ENCODE measurements around the gene SLC22A1.

GRCh38 chr6:160194808-160195207 lies 73.2 kb downstream of the SLC22A1 start:
- TF ChIP-seq ELK1 (IDR thresholded peaks at IDR 0.05; ENCODE audit: low read depth, low read length) (no peak), EP300 (IDR thresholded peaks at IDR 0.05; ENCODE audit: borderline replicate concordance in 1 of 2, control insufficient read depth in 1 of 2, low read depth in 2 of 2, low read length in 2 of 2) (no peak), TCF7 (IDR thresholded peaks at IDR 0.05; ENCODE audit: borderline replicate concordance) (no peak), SKIL (IDR thresholded peaks at IDR 0.05; ENCODE audit: low read depth, poor library complexity, severe bottlenecking) (no peak), RAD21 (IDR thresholded peaks at IDR 0.05; ENCODE audit: insufficient read depth, low read depth, low read length) (no peak), MXI1 (IDR thresholded peaks at IDR 0.05; ENCODE audit: low read depth, low read length) (no peak), TAF1 (IDR thresholded peaks at IDR 0.05; ENCODE audit: borderline replicate concordance, low read depth, low read length) (no peak), POLR2A (IDR thresholded peaks at IDR 0.05; ENCODE audit: low read depth, low read length) (no peak), CREM (IDR thresholded peaks at IDR 0.05; ENCODE audit: low read depth) (no peak)
- TF ChIP-seq, protein P1, sequence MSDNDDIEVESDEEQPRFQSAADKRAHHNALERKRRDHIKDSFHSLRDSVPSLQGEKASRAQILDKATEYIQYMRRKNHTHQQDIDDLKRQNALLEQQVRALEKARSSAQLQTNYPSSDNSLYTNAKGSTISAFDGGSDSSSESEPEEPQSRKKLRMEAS (IDR thresholded peaks at IDR 0.05; ENCODE audit: low read depth, low read length) = no peak
- TF ChIP-seq, protein P2, sequence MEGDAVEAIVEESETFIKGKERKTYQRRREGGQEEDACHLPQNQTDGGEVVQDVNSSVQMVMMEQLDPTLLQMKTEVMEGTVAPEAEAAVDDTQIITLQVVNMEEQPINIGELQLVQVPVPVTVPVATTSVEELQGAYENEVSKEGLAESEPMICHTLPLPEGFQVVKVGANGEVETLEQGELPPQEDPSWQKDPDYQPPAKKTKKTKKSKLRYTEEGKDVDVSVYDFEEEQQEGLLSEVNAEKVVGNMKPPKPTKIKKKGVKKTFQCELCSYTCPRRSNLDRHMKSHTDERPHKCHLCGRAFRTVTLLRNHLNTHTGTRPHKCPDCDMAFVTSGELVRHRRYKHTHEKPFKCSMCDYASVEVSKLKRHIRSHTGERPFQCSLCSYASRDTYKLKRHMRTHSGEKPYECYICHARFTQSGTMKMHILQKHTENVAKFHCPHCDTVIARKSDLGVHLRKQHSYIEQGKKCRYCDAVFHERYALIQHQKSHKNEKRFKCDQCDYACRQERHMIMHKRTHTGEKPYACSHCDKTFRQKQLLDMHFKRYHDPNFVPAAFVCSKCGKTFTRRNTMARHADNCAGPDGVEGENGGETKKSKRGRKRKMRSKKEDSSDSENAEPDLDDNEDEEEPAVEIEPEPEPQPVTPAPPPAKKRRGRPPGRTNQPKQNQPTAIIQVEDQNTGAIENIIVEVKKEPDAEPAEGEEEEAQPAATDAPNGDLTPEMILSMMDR (IDR thresholded peaks at IDR 0.05 in 2 of 3, conservative IDR thresholded peaks at IDR 0.05 in 1 of 3; ENCODE audit: control insufficient read depth in 2 of 3, extremely low read depth in 1 of 3, insufficient read depth in 1 of 3, low read depth in 3 of 3, low read length in 3 of 3) = no peak

All from GM12878 (cell line).